ENCODE results near the gene ENAM. TPM values are rescaled to one million over a fixed set of nuclear protein-coding genes. Genes with fewer than 3 reads are reported as not detected.

Gene ENAM
- polyA plus RNA-seq, 1 of the 3 experiments (the other 2 are of a cell fraction): 0.20 TPM

DNA sequence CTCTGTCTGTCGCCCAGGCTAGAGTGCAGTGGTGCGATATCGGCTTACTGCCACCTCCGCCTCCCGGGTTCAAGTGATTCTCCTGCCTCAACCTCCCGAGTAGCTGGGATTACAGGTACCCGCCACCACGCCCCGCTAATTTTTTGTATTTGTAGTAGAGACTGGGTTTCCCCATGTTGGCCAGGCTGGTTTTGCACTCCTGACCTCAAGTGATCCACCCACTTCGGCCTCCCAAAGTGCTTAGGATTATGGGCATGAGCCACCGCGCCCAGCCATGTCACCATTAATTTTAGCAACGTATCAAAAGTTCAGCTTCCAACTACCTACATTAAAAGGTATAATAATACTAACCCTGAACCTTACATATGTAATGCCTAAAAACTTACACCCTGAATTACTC, 58.8 kb downstream of the ENAM start:
- Histone ChIP-seq H3K9me3 (no peaks in the 10 kb centered on the region), H3K27ac (ENCODE audit: low read depth in 2 of 2, low read length in 1 of 2) (peak overlapping the region; percentile 93 to 94), H3K4me1 (ENCODE audit: control insufficient read depth in 1 of 2, insufficient read depth in 2 of 2, low read depth in 1 of 2, low read length in 1 of 2) (peaks cover 6 to 13% of the 10 kb centered on the region in 2 experiments; a peak in 3 of 4 replicates), H3K79me2 (ENCODE audit: insufficient read depth) (peaks cover 40% of the 10 kb centered on the region), H3K4me3 (ENCODE audit: low read depth in 2 of 2, low read length in 1 of 2) (peak overlapping the region; percentile 90 to 98), H3K27me3 (ENCODE audit: insufficient read depth) (no peaks in the 10 kb centered on the region; the same call in 1 of the 2 replicates), H3K4me2 (peak overlapping the region; percentile 83), H2AFZ (ENCODE audit: low read depth) (peak overlapping the region; percentile 98), H3F3A (replicated peaks; ENCODE audit: insufficient read depth) (peaks cover 10% of the 10 kb centered on the region), H3K9me2 (no peaks in the 10 kb centered on the region), H3K36me3 (replicated peaks in 1 of 2; ENCODE audit: control insufficient read depth in 1 of 2, insufficient read depth in 2 of 2, low read length in 1 of 2) (peaks cover 19 to 23% of the 10 kb centered on the region in 2 experiments), H4K20me1 (ENCODE audit: insufficient read depth) (peaks cover 14% of the 10 kb centered on the region), H3K9ac (peak overlapping the region; percentile 91)
- TF ChIP-seq TAF1 (IDR thresholded peaks at IDR 0.05; ENCODE audit: borderline replicate concordance, low read depth, low read length): no peak
- TF ChIP-seq, protein P1, sequence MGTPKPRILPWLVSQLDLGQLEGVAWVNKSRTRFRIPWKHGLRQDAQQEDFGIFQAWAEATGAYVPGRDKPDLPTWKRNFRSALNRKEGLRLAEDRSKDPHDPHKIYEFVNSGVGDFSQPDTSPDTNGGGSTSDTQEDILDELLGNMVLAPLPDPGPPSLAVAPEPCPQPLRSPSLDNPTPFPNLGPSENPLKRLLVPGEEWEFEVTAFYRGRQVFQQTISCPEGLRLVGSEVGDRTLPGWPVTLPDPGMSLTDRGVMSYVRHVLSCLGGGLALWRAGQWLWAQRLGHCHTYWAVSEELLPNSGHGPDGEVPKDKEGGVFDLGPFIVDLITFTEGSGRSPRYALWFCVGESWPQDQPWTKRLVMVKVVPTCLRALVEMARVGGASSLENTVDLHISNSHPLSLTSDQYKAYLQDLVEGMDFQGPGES (IDR thresholded peaks at IDR 0.05; ENCODE audit: low read depth, low read length): no peak
- TF ChIP-seq, protein P2, sequence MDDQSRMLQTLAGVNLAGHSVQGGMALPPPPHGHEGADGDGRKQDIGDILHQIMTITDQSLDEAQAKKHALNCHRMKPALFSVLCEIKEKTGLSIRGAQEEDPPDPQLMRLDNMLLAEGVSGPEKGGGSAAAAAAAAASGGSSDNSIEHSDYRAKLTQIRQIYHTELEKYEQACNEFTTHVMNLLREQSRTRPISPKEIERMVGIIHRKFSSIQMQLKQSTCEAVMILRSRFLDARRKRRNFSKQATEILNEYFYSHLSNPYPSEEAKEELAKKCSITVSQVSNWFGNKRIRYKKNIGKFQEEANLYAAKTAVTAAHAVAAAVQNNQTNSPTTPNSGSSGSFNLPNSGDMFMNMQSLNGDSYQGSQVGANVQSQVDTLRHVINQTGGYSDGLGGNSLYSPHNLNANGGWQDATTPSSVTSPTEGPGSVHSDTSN (IDR thresholded peaks at IDR 0.05): no peak
- no peak for TF ChIP-seq EP300 (IDR thresholded peaks at IDR 0.05; ENCODE audit: borderline replicate concordance in 1 of 2, low read depth in 1 of 2, low read length in 1 of 2)
- TF ChIP-seq, protein P3, sequence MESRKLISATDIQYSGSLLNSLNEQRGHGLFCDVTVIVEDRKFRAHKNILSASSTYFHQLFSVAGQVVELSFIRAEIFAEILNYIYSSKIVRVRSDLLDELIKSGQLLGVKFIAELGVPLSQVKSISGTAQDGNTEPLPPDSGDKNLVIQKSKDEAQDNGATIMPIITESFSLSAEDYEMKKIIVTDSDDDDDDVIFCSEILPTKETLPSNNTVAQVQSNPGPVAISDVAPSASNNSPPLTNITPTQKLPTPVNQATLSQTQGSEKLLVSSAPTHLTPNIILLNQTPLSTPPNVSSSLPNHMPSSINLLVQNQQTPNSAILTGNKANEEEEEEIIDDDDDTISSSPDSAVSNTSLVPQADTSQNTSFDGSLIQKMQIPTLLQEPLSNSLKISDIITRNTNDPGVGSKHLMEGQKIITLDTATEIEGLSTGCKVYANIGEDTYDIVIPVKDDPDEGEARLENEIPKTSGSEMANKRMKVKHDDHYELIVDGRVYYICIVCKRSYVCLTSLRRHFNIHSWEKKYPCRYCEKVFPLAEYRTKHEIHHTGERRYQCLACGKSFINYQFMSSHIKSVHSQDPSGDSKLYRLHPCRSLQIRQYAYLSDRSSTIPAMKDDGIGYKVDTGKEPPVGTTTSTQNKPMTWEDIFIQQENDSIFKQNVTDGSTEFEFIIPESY (IDR thresholded peaks at IDR 0.05; ENCODE audit: borderline replicate concordance, low read depth): no peak
- TF ChIP-seq, protein P4, sequence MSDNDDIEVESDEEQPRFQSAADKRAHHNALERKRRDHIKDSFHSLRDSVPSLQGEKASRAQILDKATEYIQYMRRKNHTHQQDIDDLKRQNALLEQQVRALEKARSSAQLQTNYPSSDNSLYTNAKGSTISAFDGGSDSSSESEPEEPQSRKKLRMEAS (IDR thresholded peaks at IDR 0.05; ENCODE audit: low read depth): no peak
- no peak for TF ChIP-seq CHD2 (IDR thresholded peaks at IDR 0.05; ENCODE audit: low read length, partially characterized antibody)
- TF ChIP-seq, protein P5, sequence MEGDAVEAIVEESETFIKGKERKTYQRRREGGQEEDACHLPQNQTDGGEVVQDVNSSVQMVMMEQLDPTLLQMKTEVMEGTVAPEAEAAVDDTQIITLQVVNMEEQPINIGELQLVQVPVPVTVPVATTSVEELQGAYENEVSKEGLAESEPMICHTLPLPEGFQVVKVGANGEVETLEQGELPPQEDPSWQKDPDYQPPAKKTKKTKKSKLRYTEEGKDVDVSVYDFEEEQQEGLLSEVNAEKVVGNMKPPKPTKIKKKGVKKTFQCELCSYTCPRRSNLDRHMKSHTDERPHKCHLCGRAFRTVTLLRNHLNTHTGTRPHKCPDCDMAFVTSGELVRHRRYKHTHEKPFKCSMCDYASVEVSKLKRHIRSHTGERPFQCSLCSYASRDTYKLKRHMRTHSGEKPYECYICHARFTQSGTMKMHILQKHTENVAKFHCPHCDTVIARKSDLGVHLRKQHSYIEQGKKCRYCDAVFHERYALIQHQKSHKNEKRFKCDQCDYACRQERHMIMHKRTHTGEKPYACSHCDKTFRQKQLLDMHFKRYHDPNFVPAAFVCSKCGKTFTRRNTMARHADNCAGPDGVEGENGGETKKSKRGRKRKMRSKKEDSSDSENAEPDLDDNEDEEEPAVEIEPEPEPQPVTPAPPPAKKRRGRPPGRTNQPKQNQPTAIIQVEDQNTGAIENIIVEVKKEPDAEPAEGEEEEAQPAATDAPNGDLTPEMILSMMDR (IDR thresholded peaks at IDR 0.05): no peak
- no peak for TF ChIP-seq YY1 (IDR thresholded peaks at IDR 0.05; ENCODE audit: low read depth)
- TF ChIP-seq GATA2 (CRISPR knock-in tag; IDR thresholded peaks at IDR 0.05): no peak
- TF ChIP-seq, protein P6, sequence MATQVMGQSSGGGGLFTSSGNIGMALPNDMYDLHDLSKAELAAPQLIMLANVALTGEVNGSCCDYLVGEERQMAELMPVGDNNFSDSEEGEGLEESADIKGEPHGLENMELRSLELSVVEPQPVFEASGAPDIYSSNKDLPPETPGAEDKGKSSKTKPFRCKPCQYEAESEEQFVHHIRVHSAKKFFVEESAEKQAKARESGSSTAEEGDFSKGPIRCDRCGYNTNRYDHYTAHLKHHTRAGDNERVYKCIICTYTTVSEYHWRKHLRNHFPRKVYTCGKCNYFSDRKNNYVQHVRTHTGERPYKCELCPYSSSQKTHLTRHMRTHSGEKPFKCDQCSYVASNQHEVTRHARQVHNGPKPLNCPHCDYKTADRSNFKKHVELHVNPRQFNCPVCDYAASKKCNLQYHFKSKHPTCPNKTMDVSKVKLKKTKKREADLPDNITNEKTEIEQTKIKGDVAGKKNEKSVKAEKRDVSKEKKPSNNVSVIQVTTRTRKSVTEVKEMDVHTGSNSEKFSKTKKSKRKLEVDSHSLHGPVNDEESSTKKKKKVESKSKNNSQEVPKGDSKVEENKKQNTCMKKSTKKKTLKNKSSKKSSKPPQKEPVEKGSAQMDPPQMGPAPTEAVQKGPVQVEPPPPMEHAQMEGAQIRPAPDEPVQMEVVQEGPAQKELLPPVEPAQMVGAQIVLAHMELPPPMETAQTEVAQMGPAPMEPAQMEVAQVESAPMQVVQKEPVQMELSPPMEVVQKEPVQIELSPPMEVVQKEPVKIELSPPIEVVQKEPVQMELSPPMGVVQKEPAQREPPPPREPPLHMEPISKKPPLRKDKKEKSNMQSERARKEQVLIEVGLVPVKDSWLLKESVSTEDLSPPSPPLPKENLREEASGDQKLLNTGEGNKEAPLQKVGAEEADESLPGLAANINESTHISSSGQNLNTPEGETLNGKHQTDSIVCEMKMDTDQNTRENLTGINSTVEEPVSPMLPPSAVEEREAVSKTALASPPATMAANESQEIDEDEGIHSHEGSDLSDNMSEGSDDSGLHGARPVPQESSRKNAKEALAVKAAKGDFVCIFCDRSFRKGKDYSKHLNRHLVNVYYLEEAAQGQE (IDR thresholded peaks at IDR 0.05; ENCODE audit: low read depth, low read length): no peak
- no peak for TF ChIP-seq NFIC (IDR thresholded peaks at IDR 0.05; ENCODE audit: borderline replicate concordance)
- TF ChIP-seq SMC3 (IDR thresholded peaks at IDR 0.05; ENCODE audit: low read depth, low read length): no peak
- TF ChIP-seq TEAD4 (IDR thresholded peaks at IDR 0.05; ENCODE audit: borderline replicate concordance, insufficient read depth): no peak
- no peak for TF ChIP-seq ELF1 (IDR thresholded peaks at IDR 0.05)
- TF ChIP-seq RFX5 (IDR thresholded peaks at IDR 0.05; ENCODE audit: low read length): no peak
- no peak for TF ChIP-seq GABPA (IDR thresholded peaks at IDR 0.05; ENCODE audit: low read depth)
- CTCF ChIA-PET: interaction anchor here (0.6 to 1.6 kb wide), 8 partner anchors 8 to 95 kb away, joined by 3 to 12 read pairs (median 3); no protein-coding TSS in a partner anchor
- no peak for DNase-seq
- POLR2A ChIA-PET: interaction anchor here (2.9 kb wide), 1 partner anchor 35 kb away, joined by 14 read pairs; the partner anchor contains the start of gene RUFY3
- WGBS (ENCODE audit: low lambda C conversion rate): 85% methylated on average over 13 of the region's 13 CpGs
